ENCODE results near the gene PIWIL4.
A peak's percentile ranks its signal among the peaks of the same experiment; 100 is the strongest.

PIWIL4 gene

DNA sequence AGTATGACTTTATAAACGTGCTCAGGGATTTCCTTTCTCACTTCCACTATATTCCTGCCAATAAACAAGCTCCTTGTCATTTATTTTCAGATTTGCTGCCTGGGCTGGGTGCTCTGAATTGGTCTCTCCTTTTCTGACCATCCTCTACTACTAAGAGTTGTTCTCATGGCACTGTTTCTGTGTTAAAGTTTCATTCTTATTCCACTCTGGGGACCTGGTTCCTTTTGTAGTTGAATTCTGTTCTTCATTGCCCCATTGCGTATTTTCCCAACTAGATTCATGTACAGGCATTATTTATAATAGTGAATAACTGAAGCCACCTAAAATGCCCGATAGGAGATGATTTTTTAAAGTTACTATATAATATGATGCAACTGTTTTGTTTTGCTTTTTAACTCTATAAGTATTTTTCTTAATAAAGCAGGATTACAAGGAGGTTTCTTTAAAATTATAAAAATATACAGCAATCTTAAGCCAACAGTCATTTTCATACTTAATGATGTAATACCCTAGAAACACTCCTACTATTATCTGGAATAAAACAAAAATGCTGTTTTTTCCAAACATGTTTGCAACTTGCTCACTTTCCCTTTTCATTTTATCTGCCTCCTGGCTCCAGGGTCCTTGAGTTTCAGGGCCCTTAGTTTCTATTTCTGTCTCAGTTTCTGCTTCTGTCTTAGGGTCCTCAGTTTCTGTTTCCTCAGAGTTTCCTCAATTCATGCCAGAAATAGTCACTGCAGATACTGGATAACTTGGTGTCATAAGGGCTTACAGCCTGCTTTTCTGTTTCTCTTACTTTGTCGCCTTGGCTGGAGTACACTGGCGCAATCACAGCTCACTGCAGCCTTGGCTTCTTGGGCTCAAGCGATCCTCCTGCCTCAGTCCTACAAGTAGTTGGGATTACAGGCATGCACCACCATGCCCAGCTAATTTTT, 33.2 kb upstream of the PIWIL4 start:
- Histone ChIP-seq H3K9me3 (no peaks in the 10 kb centered on the region), H3K27me3 (no peaks in the 10 kb centered on the region), H3K36me3 (no peaks in the 10 kb centered on the region), H3K4me3 (no peak overlapping the region), H4K20me1 (no peaks in the 10 kb centered on the region), H3K27ac (no peak overlapping the region), H3K4me2 (peak overlapping the region; percentile 26; the same call in 1 of the 2 replicates), H3K9ac (no peak overlapping the region), H3K4me1 (peaks cover 6% of the 10 kb centered on the region)
- no peak for TF ChIP-seq Cebpa-rat (IDR thresholded peaks at IDR 0.05)

GRCh38 chr11:94536386-94536785, 30.8 kb upstream of the PIWIL4 start:
- no peak overlapping the region for H3K27ac ChIP-seq

GRCh38 chr11:94537031-94537600, 30.1 kb upstream of the PIWIL4 start:
- Histone ChIP-seq H3K4me3 (no peak overlapping the region), H4K20me1 (no peaks in the 10 kb centered on the region), H3K36me3 (no peaks in the 10 kb centered on the region), H3K9me3 (no peaks in the 10 kb centered on the region), H3K4me2 (no peak overlapping the region), H3K4me1 (peaks cover 6% of the 10 kb centered on the region), H3K27ac (no peak overlapping the region), H3K9ac (no peak overlapping the region), H3K27me3 (no peaks in the 10 kb centered on the region)
- TF ChIP-seq Cebpa-rat (IDR thresholded peaks at IDR 0.05), result no peak

More at GRCh38 chr11:94536386-94536785, 30.8 kb upstream of the PIWIL4 start:
- TF ChIP-seq Cebpa-rat (IDR thresholded peaks at IDR 0.05), result no peak
- Histone ChIP-seq H3K36me3 (no peaks in the 10 kb centered on the region), H3K4me1 (peaks cover 6% of the 10 kb centered on the region), H3K9me3 (no peaks in the 10 kb centered on the region), H3K9ac (no peak overlapping the region), H3K4me2 (no peak overlapping the region), H3K4me3 (no peak overlapping the region), H3K27me3 (no peaks in the 10 kb centered on the region), H4K20me1 (no peaks in the 10 kb centered on the region)

DNA sequence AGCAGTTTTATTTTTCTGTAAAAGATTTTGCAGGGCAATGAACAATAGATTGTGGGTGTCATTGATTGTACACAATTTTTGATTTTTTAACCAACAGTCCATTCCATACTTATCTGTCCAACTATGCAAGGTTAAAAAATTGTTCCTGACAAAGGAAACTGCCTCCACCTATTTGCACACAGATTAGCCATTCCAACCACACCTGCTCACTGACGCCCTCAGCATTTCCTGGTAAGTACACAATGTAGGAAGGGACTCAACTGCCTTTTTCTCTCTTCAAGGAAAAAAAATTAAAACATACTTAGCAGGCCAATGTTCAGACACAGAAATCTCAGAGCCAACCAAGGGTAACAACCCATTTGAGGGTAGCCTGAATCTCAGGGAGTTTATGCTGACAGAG, 27.7 kb upstream of the PIWIL4 start:
- H3K4me1 ChIP-seq, result peaks cover 11% of the 10 kb centered on the region
- H3K4me2 ChIP-seq, result no peak overlapping the region
- H3K27me3 ChIP-seq, result no peaks in the 10 kb centered on the region
- no peak overlapping the region for H3K4me3 ChIP-seq
- no peak overlapping the region for H3K27ac ChIP-seq
- no peak for TF ChIP-seq Cebpa-rat (IDR thresholded peaks at IDR 0.05)
- no peaks in the 10 kb centered on the region for H4K20me1 ChIP-seq
- no peak overlapping the region for H3K9ac ChIP-seq
- no peaks in the 10 kb centered on the region for H3K9me3 ChIP-seq
- no peaks in the 10 kb centered on the region for H3K36me3 ChIP-seq

DNA sequence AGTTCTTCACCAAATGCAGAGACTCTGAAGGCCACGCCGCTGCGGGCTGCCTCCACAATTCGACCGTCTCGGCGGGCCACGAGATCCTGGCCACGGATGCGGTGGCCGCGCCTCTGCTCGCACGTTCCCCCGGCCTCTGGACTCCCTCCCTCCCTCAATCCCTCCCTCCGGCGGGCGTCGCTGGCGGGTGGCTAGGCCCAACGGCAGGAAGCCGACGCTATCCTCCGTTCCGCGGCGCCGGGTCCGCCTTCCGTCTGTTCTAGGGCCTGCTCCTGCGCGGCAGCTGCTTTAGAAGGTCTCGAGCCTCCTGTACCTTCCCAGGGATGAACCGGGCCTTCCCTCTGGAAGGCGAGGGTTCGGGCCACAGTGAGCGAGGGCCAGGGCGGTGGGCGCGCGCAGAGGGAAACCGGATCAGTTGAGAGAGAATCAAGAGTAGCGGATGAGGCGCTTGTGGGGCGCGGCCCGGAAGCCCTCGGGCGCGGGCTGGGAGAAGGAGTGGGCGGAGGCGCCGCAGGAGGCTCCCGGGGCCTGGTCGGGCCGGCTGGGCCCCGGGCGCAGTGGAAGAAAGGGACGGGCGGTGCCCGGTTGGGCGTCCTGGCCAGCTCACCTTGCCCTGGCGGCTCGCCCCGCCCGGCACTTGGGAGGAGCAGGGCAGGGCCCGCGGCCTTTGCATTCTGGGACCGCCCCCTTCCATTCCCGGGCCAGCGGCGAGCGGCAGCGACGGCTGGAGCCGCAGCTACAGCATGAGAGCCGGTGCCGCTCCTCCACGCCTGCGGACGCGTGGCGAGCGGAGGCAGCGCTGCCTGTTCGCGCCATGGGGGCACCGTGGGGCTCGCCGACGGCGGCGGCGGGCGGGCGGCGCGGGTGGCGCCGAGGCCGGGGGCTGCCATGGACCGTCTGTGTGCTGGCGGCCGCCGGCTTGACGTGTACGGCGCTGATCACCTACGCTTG, 23.2 kb upstream of the PIWIL4 start, which contains the start of gene FUT4:
Gene FUT4 (plus strand): TSS at position 227 of the 951 bp plus-strand sequence. CDS start 213 bp downstream, at position 440.
- Histone ChIP-seq H3K36me3 (peaks cover 17% of the 10 kb centered on the region), H3K4me2 (peak within 1 kb of the TSS; percentile 86), H3K27ac (peak within 1 kb of the TSS; percentile 98), H3K4me1 (peaks cover 52% of the 10 kb centered on the region), H3K27me3 (no peaks in the 10 kb centered on the region), H3K4me3 (peak within 1 kb of the TSS; percentile 83), H4K20me1 (peaks cover 44% of the 10 kb centered on the region), H3K9ac (peak within 1 kb of the TSS; percentile 94), H3K9me3 (no peaks in the 10 kb centered on the region)
- no peak for TF ChIP-seq Cebpa-rat (IDR thresholded peaks at IDR 0.05)

- Histone ChIP-seq H4K20me1 (peaks cover 52% of the 10 kb centered on the region), H3K4me3 (peak overlapping the region; percentile 83), H3K27me3 (no peaks in the 10 kb centered on the region), H3K9ac (peak overlapping the region; percentile 94), H3K36me3 (peaks cover 21% of the 10 kb centered on the region), H3K9me3 (no peaks in the 10 kb centered on the region), H3K27ac (peak overlapping the region; percentile 98), H3K4me2 (peak overlapping the region; percentile 86), H3K4me1 (peaks cover 52% of the 10 kb centered on the region)
- TF ChIP-seq Cebpa-rat (IDR thresholded peaks at IDR 0.05), result no peak
Observed at GRCh38 chr11:94544646-94545263, 22.4 kb upstream of the PIWIL4 start.

GRCh38 chr11:94545264-94546161, 21.7 kb upstream of the PIWIL4 start:
- Histone ChIP-seq H3K27ac (peak overlapping the region; percentile 98), H3K27me3 (no peaks in the 10 kb centered on the region), H3K9ac (peak overlapping the region; percentile 94), H3K36me3 (peaks cover 21% of the 10 kb centered on the region), H3K4me3 (peak overlapping the region; percentile 83), H4K20me1 (peaks cover 59% of the 10 kb centered on the region), H3K4me1 (peaks cover 52% of the 10 kb centered on the region), H3K4me2 (peak overlapping the region; percentile 86), H3K9me3 (no peaks in the 10 kb centered on the region)
- TF ChIP-seq Cebpa-rat (IDR thresholded peaks at IDR 0.05), result no peak

- H3K9ac ChIP-seq, result peak overlapping the region; percentile 39
- H3K27ac ChIP-seq, result no peak overlapping the region
Observed at GRCh38 chr11:94546162-94546470, 21.1 kb upstream of the PIWIL4 start.

More at GRCh38 chr11:94546162-94546470, 21.1 kb upstream of the PIWIL4 start:
- no peak for TF ChIP-seq Cebpa-rat (IDR thresholded peaks at IDR 0.05)
- Histone ChIP-seq H4K20me1 (peaks cover 64% of the 10 kb centered on the region), H3K27me3 (no peaks in the 10 kb centered on the region), H3K4me3 (peak overlapping the region; percentile 83), H3K4me1 (peaks cover 52% of the 10 kb centered on the region), H3K4me2 (peak overlapping the region; percentile 86), H3K36me3 (peaks cover 21% of the 10 kb centered on the region), H3K9me3 (no peaks in the 10 kb centered on the region)
